GM06990 (cell line): ENCODE measurements around the gene PLCXD3.

Source experiments
- DNase-seq: peaks from one replicate; pipeline ENCODE4 v3.0.0-alpha.2; 2011; ENCODE audit not compliant: insufficient read length; ENCODE audit errors: extremely low read depth
- H3K27me3 ChIP-seq: replicated peaks from 2 replicates; pipeline ENCODE4 v1.6.0; 2011; ENCODE audit warnings: low read length; ENCODE audit not compliant: control insufficient read depth, insufficient read depth
- H3K36me3 ChIP-seq: 2 replicates; pipeline ENCODE4 v1.5.1; 2011; ENCODE audit warnings: low read length; ENCODE audit not compliant: control insufficient read depth, insufficient read depth
- H3K4me3 ChIP-seq: replicated peaks from 2 replicates; pipeline ENCODE4 v1.5.1; 2011; ENCODE audit warnings: low read depth, mild to moderate bottlenecking, control low read depth, low read length
- TF ChIP-seq, protein P1 (sequence below): IDR thresholded peaks from 2 replicates; pipeline ENCODE4 v1.5.1; 2011; ENCODE audit warnings: low read length, control low read depth, mild to moderate bottlenecking, inconsistent platforms; ENCODE audit not compliant: insufficient read depth, poor library complexity, severe bottlenecking

PLCXD3 gene

DNA sequence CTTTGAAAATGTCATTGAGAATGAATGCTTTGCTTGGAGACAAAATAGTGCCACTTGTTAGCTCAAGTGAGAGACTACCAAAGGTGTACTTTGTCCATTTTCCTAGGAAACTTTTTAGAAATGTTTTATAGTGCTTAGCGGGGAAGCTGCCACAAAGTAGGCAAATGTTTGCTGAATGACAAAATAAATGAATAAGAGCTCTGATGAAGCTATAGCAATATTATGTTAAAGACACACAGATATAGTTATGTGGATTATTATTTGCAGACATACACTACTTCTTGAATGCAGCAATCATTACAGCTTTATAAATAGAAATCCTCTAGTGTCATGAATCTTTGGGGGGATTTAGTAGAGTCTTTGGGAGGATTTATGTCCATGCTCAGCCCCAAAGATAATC, 204.4 kb downstream of the PLCXD3 start:
- TF ChIP-seq, protein P1, sequence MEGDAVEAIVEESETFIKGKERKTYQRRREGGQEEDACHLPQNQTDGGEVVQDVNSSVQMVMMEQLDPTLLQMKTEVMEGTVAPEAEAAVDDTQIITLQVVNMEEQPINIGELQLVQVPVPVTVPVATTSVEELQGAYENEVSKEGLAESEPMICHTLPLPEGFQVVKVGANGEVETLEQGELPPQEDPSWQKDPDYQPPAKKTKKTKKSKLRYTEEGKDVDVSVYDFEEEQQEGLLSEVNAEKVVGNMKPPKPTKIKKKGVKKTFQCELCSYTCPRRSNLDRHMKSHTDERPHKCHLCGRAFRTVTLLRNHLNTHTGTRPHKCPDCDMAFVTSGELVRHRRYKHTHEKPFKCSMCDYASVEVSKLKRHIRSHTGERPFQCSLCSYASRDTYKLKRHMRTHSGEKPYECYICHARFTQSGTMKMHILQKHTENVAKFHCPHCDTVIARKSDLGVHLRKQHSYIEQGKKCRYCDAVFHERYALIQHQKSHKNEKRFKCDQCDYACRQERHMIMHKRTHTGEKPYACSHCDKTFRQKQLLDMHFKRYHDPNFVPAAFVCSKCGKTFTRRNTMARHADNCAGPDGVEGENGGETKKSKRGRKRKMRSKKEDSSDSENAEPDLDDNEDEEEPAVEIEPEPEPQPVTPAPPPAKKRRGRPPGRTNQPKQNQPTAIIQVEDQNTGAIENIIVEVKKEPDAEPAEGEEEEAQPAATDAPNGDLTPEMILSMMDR, result no peak
- no peak overlapping the region for H3K4me3 ChIP-seq
- no peaks in the 10 kb centered on the region for H3K27me3 ChIP-seq
- H3K36me3 ChIP-seq, result no peaks in the 10 kb centered on the region
- DNase-seq, result no peak

DNA sequence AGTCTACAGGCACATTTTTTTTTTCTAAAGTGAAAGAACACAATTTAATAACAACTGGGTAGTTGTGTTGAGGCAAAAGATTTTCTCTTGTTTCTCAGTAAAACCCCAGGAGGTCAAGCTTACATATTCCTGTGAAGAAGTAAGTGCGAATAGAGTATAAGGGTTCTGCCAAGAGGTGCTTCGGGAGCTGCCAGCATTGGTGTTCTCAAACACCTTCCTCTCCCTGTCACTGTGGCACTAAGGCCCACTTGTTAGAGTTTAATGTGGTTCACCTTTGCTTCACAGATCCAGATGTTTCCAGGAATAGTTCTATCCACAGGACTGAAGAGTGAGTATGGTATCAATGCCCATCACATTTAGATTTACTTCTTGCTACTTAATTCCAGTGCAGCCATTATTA, 205.3 kb downstream of the PLCXD3 start:
- no peaks in the 10 kb centered on the region for H3K27me3 ChIP-seq
- no peak overlapping the region for H3K4me3 ChIP-seq
- TF ChIP-seq, protein P1, result no peak
- H3K36me3 ChIP-seq, result no peaks in the 10 kb centered on the region
- no peak for DNase-seq

DNA sequence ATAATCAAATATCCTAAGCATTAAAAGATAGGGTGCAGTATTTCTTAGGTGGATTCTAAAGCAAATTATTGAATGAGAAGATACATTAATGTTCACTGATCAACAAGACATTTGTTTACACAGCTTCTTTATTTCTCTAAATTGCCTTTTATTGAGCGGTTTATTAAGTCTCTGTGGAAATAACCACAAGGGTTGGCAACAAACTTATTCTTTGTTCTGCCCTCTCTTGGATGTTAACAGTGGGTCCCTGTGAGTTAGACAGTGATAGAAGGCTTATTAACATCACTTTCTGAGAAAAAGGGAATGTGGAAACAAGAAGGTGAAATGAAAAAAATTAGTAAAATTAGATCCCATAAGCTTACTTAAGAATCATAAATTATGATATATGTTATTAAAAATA, 214.3 kb downstream of the PLCXD3 start:
- H3K36me3 ChIP-seq, result no peaks in the 10 kb centered on the region
- no peak for DNase-seq
- TF ChIP-seq, protein P1, result no peak
- H3K4me3 ChIP-seq, result no peak overlapping the region
- H3K27me3 ChIP-seq, result no peaks in the 10 kb centered on the region

DNA sequence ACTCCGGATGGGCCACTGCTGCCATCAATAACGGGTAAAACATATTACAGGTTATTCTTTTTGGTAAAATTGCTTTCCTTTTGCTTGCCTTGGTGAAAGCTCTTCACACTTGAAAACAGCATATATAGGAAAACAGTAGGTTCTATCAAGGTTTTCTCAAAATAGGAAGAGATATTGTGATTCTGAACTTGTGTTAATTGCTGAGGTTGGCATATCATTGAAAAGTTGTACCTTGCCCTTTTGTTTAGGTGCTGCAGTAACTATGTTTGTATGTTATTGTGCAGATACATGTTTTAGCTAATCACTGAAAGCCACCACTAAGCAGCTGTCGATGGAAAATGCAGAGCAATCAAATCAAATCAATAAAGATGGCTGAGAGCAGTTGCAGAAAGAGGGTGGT, 219.1 kb downstream of the PLCXD3 start:
- no peak for DNase-seq
- Histone ChIP-seq H3K27me3 (no peaks in the 10 kb centered on the region), H3K4me3 (no peak overlapping the region), H3K36me3 (no peaks in the 10 kb centered on the region)
- TF ChIP-seq, protein P1, result no peak

DNA sequence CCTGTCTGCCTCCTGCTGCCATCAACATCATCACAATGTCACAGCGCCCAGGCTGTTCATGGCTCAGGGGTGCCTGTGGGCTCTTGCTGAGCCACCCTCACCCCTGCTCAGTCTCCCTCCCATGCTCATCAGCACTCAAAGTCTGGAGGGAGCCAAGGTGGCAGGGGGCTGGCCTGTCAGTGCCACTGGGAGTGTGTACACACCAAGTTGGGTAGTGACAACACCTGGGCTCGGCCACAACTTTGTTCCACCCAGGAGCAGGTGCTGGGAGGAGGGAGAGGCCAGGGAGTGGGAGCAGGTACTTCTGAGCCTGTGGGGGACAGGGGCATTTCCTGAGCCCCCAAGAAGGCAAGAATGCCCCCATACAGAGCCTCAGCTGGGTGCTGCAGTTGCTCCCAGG, 219.6 kb downstream of the PLCXD3 start:
- no peaks in the 10 kb centered on the region for H3K36me3 ChIP-seq
- H3K4me3 ChIP-seq, result no peak overlapping the region
- no peaks in the 10 kb centered on the region for H3K27me3 ChIP-seq
- TF ChIP-seq, protein P1, result no peak
- DNase-seq, result no peak

DNA sequence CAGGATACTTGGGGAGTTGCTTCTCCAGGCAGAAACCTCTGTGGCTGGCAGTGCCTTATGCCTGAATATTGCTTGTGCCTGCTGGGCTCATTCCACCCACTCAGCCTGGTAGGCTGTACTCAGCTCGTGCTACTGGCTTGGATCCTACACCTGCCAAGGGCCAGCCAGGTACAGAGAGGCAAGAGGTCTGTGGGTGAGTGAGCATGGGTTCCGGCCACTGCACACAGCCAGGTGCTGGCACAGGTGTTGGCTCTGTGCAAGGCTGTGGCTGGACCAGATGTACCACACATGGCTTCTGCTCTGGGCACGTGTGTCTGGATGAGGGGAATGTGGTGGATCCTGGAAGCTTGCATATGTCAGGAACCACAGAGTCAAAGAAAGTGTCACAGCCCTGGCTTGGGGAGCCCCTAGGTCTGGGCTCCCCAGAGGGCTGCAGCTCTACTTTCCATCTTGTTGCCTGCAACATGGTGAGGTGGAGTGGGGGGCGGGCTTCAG, 220.4 kb downstream of the PLCXD3 start:
- TF ChIP-seq, protein P1, result no peak
- Histone ChIP-seq H3K27me3 (no peaks in the 10 kb centered on the region), H3K4me3 (no peak overlapping the region), H3K36me3 (no peaks in the 10 kb centered on the region)
- DNase-seq, result no peak
